Gastrocnemius medialis (tissue), 4 donors: ENCODE results near the gene OGDH.

ENCODE experiments used
- POLR2A ChIP-seq, 2 donors: fragments of 450-650 bp; IDR thresholded peaks; one replicate each; pipeline ENCODE4 v1.6.1; 2017; ENCODE audit warnings: antibody characterized with exemption in 2 of 2, mild to moderate bottlenecking in 2 of 2, moderate library complexity in 2 of 2
- TF ChIP-seq, protein P1 (sequence below), 5 experiments: fragments of 450-650 bp in 3 of 5; fragments of 200-600 bp in 2 of 5; sonication (generic) in 2 of 5; IDR thresholded peaks in 4 of 5; conservative IDR thresholded peaks in 1 of 5; 1 replicate in 4 of 5; 2 replicates in 1 of 5; pipeline ENCODE4 v1.5.1; 2016 to 2019; ENCODE audit warnings: antibody characterized with exemption in 5 of 5, mild to moderate bottlenecking in 3 of 5, moderate library complexity in 3 of 5

- TF ChIP-seq, protein P1, sequence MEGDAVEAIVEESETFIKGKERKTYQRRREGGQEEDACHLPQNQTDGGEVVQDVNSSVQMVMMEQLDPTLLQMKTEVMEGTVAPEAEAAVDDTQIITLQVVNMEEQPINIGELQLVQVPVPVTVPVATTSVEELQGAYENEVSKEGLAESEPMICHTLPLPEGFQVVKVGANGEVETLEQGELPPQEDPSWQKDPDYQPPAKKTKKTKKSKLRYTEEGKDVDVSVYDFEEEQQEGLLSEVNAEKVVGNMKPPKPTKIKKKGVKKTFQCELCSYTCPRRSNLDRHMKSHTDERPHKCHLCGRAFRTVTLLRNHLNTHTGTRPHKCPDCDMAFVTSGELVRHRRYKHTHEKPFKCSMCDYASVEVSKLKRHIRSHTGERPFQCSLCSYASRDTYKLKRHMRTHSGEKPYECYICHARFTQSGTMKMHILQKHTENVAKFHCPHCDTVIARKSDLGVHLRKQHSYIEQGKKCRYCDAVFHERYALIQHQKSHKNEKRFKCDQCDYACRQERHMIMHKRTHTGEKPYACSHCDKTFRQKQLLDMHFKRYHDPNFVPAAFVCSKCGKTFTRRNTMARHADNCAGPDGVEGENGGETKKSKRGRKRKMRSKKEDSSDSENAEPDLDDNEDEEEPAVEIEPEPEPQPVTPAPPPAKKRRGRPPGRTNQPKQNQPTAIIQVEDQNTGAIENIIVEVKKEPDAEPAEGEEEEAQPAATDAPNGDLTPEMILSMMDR (IDR thresholded peaks at IDR 0.05 in 4 of 5, conservative IDR thresholded peaks at IDR 0.05 in 1 of 5) = no peak
- peak in 1 of 2 donors; percentile 23 for TF ChIP-seq POLR2A (IDR thresholded peaks at IDR 0.05)
These were observed 14.8 kb downstream of the OGDH start for GRCh38 chr7:44621034-44621749.
